B cell (primary cell): ENCODE measurements around the gene SPATA19. TPM values are rescaled to one million over a fixed set of nuclear protein-coding genes. Genes with fewer than 3 reads are reported as not detected.

ENCODE experiments used
- ATAC-seq: fragments of 200-7000 bp; cut with Tn5 transposase; one replicate; pipeline ENCODE4 v1.10.0; 2021; ENCODE audit warnings: low read depth, mild to moderate bottlenecking, moderate number of reproducible peaks, moderate library complexity
- CTCF ChIA-PET: fragments of 350-600 bp; sonication (Branson Sonifier 250); formaldehyde crosslinking; loops from one replicate; lab custom pipeline; 2021; ENCODE audit warnings: antibody characterized with exemption, inconsistent platforms; lab: Charles Lee
- POLR2A ChIA-PET: fragments of 350-600 bp; sonication (Branson Sonifier 250); formaldehyde crosslinking; loops from one replicate; lab custom pipeline; 2021; ENCODE audit warnings: antibody characterized with exemption; lab: Charles Lee
- DNase-seq: peaks from one replicate; pipeline ENCODE4 v3.0.0; 2013
- H2AFZ ChIP-seq: 2 replicates; pipeline ENCODE4 v1.6.1; 2012; ENCODE audit warnings: mild to moderate bottlenecking, low read depth, low read length; ENCODE audit not compliant: insufficient read depth, poor library complexity, severe bottlenecking
- H3K27ac ChIP-seq, 2 donors: 1 replicate in 1 of 2; 2 replicates in 1 of 2; pipeline ENCODE4 v1.5.1; 2012 to 2013; ENCODE audit warnings: low read length in 2 of 2, mild to moderate bottlenecking in 2 of 2, moderate library complexity in 1 of 2
- H3K27me3 ChIP-seq, 4 experiments: fragments of 200-600 bp in 1 of 4; sonication (generic) in 1 of 4; replicated peaks in 1 of 4; 1 replicate in 2 of 4; 2 replicates in 2 of 4; pipeline versions ENCODE4 v1.6.1 to v1.7.0; 2013 to 2016; ENCODE audit warnings: low read length in 3 of 4, mild to moderate bottlenecking in 2 of 4, mixed read lengths in 1 of 4, moderate library complexity in 1 of 4; ENCODE audit not compliant: insufficient read depth in 4 of 4, control insufficient read depth in 3 of 4; ENCODE audit errors: control extremely low read depth in 1 of 4
- H3K36me3 ChIP-seq, 2 experiments: replicated peaks in 1 of 2; 1 replicate in 1 of 2; 2 replicates in 1 of 2; pipeline versions ENCODE4 v1.6.1 to v1.7.1; 2013; ENCODE audit warnings: low read length in 1 of 2; ENCODE audit not compliant: insufficient read depth in 2 of 2, control insufficient read depth in 1 of 2; ENCODE audit errors: control extremely low read depth in 1 of 2, extremely low read depth in 1 of 2
- H3K4me1 ChIP-seq, 2 donors: fragments of 200-600 bp in 1 of 2; sonication (generic) in 1 of 2; 1 replicate in 1 of 2; 2 replicates in 1 of 2; pipeline versions ENCODE4 v1.5.1 to v1.6.1; 2013 to 2017; ENCODE audit warnings: low read length in 2 of 2; ENCODE audit not compliant: control insufficient read depth in 2 of 2, insufficient read depth in 2 of 2
- H3K4me2 ChIP-seq: replicated peaks from 2 replicates; pipeline ENCODE3; 2012; ENCODE audit warnings: mild to moderate bottlenecking, low read depth, low read length; ENCODE audit not compliant: poor library complexity, severe bottlenecking
- H3K4me3 ChIP-seq, 5 experiments: fragments of 200-600 bp in 1 of 5; sonication (generic) in 1 of 5; 1 replicate in 3 of 5; 2 replicates in 2 of 5; pipeline versions ENCODE4 v1.5.1 to v1.7.0; 2011 to 2016; ENCODE audit warnings: low read length in 4 of 5, mild to moderate bottlenecking in 4 of 5, low read depth in 2 of 5, control low read depth in 1 of 5, moderate library complexity in 1 of 5; ENCODE audit not compliant: insufficient read depth in 1 of 5; ENCODE audit errors: control extremely low read depth in 1 of 5, extremely low read depth in 1 of 5
- H3K79me2 ChIP-seq: fragments of 200-600 bp; sonication (generic); one replicate; pipeline ENCODE4 v1.6.0; 2016; ENCODE audit warnings: low read length; ENCODE audit not compliant: control insufficient read depth, insufficient read depth
- H3K9ac ChIP-seq: fragments of 200-600 bp; sonication (generic); 2 replicates; pipeline ENCODE4 v1.6.1; 2017; ENCODE audit warnings: mild to moderate bottlenecking, low read length, moderate library complexity
- H3K9me3 ChIP-seq, 3 donors: one replicate each; pipeline versions ENCODE4 v1.6.1 to v1.7.1; 2013; ENCODE audit warnings: low read length in 2 of 3; ENCODE audit not compliant: control insufficient read depth in 2 of 3, insufficient read depth in 1 of 3; ENCODE audit errors: control extremely low read depth in 1 of 3
- H4K20me1 ChIP-seq: 2 replicates; pipeline ENCODE4 v1.6.0; 2012; ENCODE audit warnings: mild to moderate bottlenecking, low read length; ENCODE audit not compliant: insufficient read depth, control insufficient read depth, poor library complexity, severe bottlenecking
- H3K27ac Mint-ChIP-seq: one replicate; pipeline ENCODE4 v1.8.0; 2021; ENCODE audit warnings: mixed read lengths
- H3K27me3 Mint-ChIP-seq: one replicate; pipeline ENCODE4 v1.8.0; 2021; ENCODE audit warnings: mixed read lengths
- H3K4me1 Mint-ChIP-seq: one replicate; pipeline ENCODE4 v1.8.0; 2021; ENCODE audit warnings: mixed read lengths
- H3K4me3 Mint-ChIP-seq: one replicate; pipeline ENCODE4 v1.8.0; 2021; ENCODE audit warnings: mixed read lengths
- H3K9me3 Mint-ChIP-seq: one replicate; pipeline ENCODE4 v1.8.0; 2022; ENCODE audit warnings: mixed read lengths; ENCODE audit not compliant: insufficient read depth
- CTCF ChIP-seq: fragments of 200-600 bp; IDR thresholded peaks from one replicate; pipeline ENCODE4 v1.8.0; 2022; ENCODE audit warnings: antibody characterized with exemption, mild to moderate bottlenecking
- EZH2 ChIP-seq: IDR thresholded peaks from 2 replicates; pipeline ENCODE4 v1.6.1; 2012; ENCODE audit warnings: borderline replicate concordance, low read depth, mild to moderate bottlenecking, moderate library complexity, low read length; ENCODE audit not compliant: insufficient read depth, poor library complexity, severe bottlenecking
- WGBS: methylation state at CpG from one replicate; pipeline ENCODE4 v1.1.5; 2013; ENCODE audit warnings: missing lambda C conversion rate; ENCODE audit not compliant: insufficient coverage; 5-methylcytosine and 5-hydroxymethylcytosine counted together
- intact Hi-C: fragments of 100-400 bp; cut with micrococcal nuclease; formaldehyde crosslinking; loops from one replicate; pipeline ENCODE4 v1.10.0; 2022
- polyA plus RNA-seq: library from polyadenylated mRNA; depleted of rRNA; stranded (reverse); fragments of >200 nt; gene quantifications from 2 replicates; pipeline ENCODE4 v1.2.3, GENCODE V29; 2012
- total RNA-seq, 2 donors: library from RNA; stranded (reverse); fragments of 120-200 nt in 1 of 2; gene quantifications; 1 replicate in 1 of 2; 2 replicates in 1 of 2; pipeline versions ENCODE4 v1.2.3 to v1.2.4, GENCODE V29; 2013 to 2022

The SPATA19 gene
- total and polyA plus RNA-seq, 2 donors (not counting 1 experiment from before 2014, with no cell fraction given): not detected

DNA sequence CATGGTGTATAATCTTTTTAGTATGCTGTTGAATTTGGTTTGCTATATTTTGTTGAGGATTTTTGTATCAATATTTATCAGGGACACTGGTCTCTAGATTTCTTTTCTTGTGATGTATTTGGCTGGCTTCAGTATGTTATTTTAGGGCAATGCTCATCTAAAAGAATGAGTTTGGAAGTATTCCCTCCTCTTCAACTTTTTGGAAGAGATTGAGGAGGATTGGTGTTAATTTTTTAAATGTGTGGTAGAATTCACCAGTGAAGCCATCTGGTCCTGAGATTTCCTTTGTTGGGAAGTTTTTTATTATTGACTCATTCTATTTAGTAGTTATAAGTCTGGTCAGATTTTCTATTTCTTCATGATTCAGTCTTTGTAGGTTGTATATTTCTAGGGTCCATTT lies 22.1 kb upstream of the SPATA19 start:
- Mint-ChIP-seq H3K27me3 (peaks cover 10% of the 10 kb centered on the region), H3K4me1 (no peaks in the 10 kb centered on the region), H3K27ac (no peak overlapping the region), H3K4me3 (no peak overlapping the region), H3K9me3 (no peaks in the 10 kb centered on the region)
- POLR2A ChIA-PET: no interaction called here
- no peak for TF ChIP-seq EZH2
- TF ChIP-seq CTCF: no peak
- H3K27ac ChIP-seq: no peak overlapping the region
- H3K4me2 ChIP-seq: no peak overlapping the region
- H3K36me3 ChIP-seq: no peaks in the 10 kb centered on the region
- no peaks in the 10 kb centered on the region for H3K79me2 ChIP-seq
- no peaks in the 10 kb centered on the region for H3K27me3 ChIP-seq
- DNase-seq (no peak), ATAC-seq (no peak)
- peaks cover 0 to 13% (median 0%) of the 10 kb centered on the region in 3 donors for H3K9me3 ChIP-seq
- no peak overlapping the region for H3K9ac ChIP-seq
- no peaks in the 10 kb centered on the region for H4K20me1 ChIP-seq
- CTCF ChIA-PET: no interaction called here
- intact Hi-C loops: no loop called here
- no peak overlapping the region for H2AFZ ChIP-seq
- H3K4me1 ChIP-seq: no peaks in the 10 kb centered on the region
- H3K4me3 ChIP-seq: no peak overlapping the region

DNA sequence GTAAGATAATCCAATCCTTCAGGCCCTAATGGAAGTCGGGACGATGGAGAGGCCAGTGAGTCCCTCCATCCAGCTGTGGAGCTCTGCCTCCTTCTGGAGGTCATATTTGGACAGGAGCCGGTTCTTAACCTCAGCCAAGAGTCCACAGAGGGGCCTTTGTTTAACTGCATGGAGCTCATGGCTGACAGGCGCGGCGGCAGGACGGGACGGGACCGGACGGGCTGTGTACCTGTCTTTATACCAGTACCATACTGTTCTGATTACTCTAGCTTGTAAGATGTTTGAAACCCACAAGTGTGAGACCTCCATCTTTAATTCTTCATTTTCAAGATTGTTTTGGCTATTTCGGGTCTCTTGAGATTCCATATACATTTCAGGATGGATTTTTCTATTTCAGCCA lies 20.2 kb upstream of the SPATA19 start:
- intact Hi-C loops: no loop called here
- no peak overlapping the region for H3K4me2 ChIP-seq
- ChIA-PET POLR2A (no interaction called here), CTCF (no interaction called here)
- no peak overlapping the region for H3K4me3 Mint-ChIP-seq
- H3K4me1 ChIP-seq: no peaks in the 10 kb centered on the region
- H3K9me3 Mint-ChIP-seq: no peaks in the 10 kb centered on the region
- H2AFZ ChIP-seq: no peak overlapping the region
- H3K27me3 ChIP-seq: no peaks in the 10 kb centered on the region
- WGBS: 97% methylated on average over 5 of the region's 11 CpGs
- TF ChIP-seq CTCF: no peak
- TF ChIP-seq EZH2: no peak
- no peaks in the 10 kb centered on the region for H3K36me3 ChIP-seq
- no peak overlapping the region for H3K9ac ChIP-seq
- no peaks in the 10 kb centered on the region for H3K4me1 Mint-ChIP-seq
- no peak overlapping the region for H3K27ac Mint-ChIP-seq
- H3K27ac ChIP-seq: no peak overlapping the region
- no peak for ATAC-seq
- DNase-seq: no peak
- peaks cover 7% of the 10 kb centered on the region for H3K27me3 Mint-ChIP-seq
- no peak overlapping the region for H3K4me3 ChIP-seq
- no peaks in the 10 kb centered on the region for H3K79me2 ChIP-seq
- peaks cover 0 to 13% (median 0%) of the 10 kb centered on the region in 3 donors for H3K9me3 ChIP-seq
- no peaks in the 10 kb centered on the region for H4K20me1 ChIP-seq
